Measurements from ENCODE around the gene BDKRB1. TPM values are rescaled to one million over a fixed set of nuclear protein-coding genes. Genes with fewer than 3 reads are reported as not detected.

Gene BDKRB1
- polyA plus RNA-seq, 2 of the 4 experiments (the other 2 are of a cell fraction), result 2.8 to 3.5 TPM

DNA sequence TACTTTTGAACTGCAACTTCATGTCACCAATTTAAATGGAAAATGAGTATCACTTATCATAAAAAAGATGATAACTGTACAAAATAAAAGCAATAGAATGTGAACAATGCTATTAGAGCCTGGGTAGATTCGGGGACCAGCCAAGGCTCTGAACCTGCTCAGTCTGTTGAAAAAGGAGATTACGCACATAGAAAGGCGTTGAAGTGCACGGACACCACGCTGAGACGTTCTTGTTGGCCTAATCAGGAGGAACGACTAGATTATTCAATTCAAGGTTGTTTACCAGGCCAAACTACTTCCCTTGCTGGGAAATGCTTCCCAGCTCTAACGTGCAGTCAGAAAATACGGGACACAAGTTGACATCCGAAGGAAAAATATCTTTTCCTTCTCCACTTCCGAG lies 23.5 kb upstream of the BDKRB1 start:
- DNase-seq (ENCODE audit: low read depth in 1 of 2, low spot score in 1 of 2) (no peak), FAIRE-seq (no peak), ATAC-seq (no peak)
- H3K4me1 ChIP-seq, result no peaks in the 10 kb centered on the region
- ChIA-PET POLR2A (no interaction called here), CTCF (interaction anchor here (1.4 to 3.0 kb wide), 2 partner anchors 43 to 131 kb away, joined by 3 to 9 read pairs; no protein-coding TSS in a partner anchor)
- no peak overlapping the region for H3K4me3 ChIP-seq
- TF ChIP-seq MAZ (IDR thresholded peaks at IDR 0.05; ENCODE audit: borderline replicate concordance, low read depth, low read length) (no peak), PHF8 (IDR thresholded peaks at IDR 0.05; ENCODE audit: borderline replicate concordance, low read depth) (no peak), CBX2 (IDR thresholded peaks at IDR 0.05; ENCODE audit: borderline replicate concordance, low read depth) (no peak), CHD2 (IDR thresholded peaks at IDR 0.05; ENCODE audit: low read length, partially characterized antibody) (no peak), HOXB13 (CRISPR knock-in tag; IDR thresholded peaks at IDR 0.05; ENCODE audit: low read depth) (no peak), ZC3H11A (IDR thresholded peaks at IDR 0.05) (no peak), ZSCAN20 (CRISPR knock-in tag; IDR thresholded peaks at IDR 0.05) (no peak), CEBPB (IDR thresholded peaks at IDR 0.05) (no peak), MAFK (IDR thresholded peaks at IDR 0.05; ENCODE audit: partially characterized antibody) (no peak), JUNB (IDR thresholded peaks at IDR 0.05) (no peak)
- TF ChIP-seq, protein P1, sequence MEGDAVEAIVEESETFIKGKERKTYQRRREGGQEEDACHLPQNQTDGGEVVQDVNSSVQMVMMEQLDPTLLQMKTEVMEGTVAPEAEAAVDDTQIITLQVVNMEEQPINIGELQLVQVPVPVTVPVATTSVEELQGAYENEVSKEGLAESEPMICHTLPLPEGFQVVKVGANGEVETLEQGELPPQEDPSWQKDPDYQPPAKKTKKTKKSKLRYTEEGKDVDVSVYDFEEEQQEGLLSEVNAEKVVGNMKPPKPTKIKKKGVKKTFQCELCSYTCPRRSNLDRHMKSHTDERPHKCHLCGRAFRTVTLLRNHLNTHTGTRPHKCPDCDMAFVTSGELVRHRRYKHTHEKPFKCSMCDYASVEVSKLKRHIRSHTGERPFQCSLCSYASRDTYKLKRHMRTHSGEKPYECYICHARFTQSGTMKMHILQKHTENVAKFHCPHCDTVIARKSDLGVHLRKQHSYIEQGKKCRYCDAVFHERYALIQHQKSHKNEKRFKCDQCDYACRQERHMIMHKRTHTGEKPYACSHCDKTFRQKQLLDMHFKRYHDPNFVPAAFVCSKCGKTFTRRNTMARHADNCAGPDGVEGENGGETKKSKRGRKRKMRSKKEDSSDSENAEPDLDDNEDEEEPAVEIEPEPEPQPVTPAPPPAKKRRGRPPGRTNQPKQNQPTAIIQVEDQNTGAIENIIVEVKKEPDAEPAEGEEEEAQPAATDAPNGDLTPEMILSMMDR (IDR thresholded peaks at IDR 0.05), result no peak
- TF ChIP-seq, protein P2, sequence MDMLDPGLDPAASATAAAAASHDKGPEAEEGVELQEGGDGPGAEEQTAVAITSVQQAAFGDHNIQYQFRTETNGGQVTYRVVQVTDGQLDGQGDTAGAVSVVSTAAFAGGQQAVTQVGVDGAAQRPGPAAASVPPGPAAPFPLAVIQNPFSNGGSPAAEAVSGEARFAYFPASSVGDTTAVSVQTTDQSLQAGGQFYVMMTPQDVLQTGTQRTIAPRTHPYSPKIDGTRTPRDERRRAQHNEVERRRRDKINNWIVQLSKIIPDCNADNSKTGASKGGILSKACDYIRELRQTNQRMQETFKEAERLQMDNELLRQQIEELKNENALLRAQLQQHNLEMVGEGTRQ (IDR thresholded peaks at IDR 0.05), result no peak
- TF ChIP-seq, protein P3, sequence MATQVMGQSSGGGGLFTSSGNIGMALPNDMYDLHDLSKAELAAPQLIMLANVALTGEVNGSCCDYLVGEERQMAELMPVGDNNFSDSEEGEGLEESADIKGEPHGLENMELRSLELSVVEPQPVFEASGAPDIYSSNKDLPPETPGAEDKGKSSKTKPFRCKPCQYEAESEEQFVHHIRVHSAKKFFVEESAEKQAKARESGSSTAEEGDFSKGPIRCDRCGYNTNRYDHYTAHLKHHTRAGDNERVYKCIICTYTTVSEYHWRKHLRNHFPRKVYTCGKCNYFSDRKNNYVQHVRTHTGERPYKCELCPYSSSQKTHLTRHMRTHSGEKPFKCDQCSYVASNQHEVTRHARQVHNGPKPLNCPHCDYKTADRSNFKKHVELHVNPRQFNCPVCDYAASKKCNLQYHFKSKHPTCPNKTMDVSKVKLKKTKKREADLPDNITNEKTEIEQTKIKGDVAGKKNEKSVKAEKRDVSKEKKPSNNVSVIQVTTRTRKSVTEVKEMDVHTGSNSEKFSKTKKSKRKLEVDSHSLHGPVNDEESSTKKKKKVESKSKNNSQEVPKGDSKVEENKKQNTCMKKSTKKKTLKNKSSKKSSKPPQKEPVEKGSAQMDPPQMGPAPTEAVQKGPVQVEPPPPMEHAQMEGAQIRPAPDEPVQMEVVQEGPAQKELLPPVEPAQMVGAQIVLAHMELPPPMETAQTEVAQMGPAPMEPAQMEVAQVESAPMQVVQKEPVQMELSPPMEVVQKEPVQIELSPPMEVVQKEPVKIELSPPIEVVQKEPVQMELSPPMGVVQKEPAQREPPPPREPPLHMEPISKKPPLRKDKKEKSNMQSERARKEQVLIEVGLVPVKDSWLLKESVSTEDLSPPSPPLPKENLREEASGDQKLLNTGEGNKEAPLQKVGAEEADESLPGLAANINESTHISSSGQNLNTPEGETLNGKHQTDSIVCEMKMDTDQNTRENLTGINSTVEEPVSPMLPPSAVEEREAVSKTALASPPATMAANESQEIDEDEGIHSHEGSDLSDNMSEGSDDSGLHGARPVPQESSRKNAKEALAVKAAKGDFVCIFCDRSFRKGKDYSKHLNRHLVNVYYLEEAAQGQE (IDR thresholded peaks at IDR 0.05), result no peak
- H3K27ac ChIP-seq, result no peak overlapping the region
- no peaks in the 10 kb centered on the region for H3K9me3 ChIP-seq
- 83% methylated on average over 11 of the region's 11 CpGs for WGBS (ENCODE audit: missing lambda C conversion rate)
- H3K4me2 ChIP-seq, result no peak overlapping the region

DNA sequence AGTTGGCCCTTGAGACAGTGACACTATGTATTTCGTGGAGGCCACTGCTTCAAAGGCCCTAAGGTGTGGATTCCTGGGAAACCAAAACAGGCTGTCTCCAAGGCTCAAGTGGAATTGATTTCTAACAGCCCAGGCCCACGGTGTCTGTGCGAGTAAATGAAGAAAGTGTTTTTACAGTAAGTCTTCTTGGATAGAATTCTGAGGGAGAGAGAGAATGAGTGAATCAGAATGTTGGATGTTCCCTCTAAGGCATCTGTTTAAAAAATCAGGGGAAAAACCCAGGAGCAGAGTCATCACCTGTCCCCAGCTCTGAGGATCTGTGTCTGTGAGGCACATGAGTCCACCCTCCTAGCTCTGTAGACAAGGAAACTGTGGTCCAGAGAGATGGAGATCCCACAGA lies 22.3 kb upstream of the BDKRB1 start:
- H3K27ac ChIP-seq, result peak overlapping the region in 1 of 2 experiments; percentile 53; a peak in 2 of 6 replicates
- no peaks in the 10 kb centered on the region for H3K9me3 ChIP-seq
- peaks cover 4% of the 10 kb centered on the region; the same call in 1 of the 3 replicates for H3K4me1 ChIP-seq
- no peak overlapping the region for H3K4me3 ChIP-seq
- POLR2A ChIA-PET, result no interaction called here
- TF ChIP-seq, protein P4, sequence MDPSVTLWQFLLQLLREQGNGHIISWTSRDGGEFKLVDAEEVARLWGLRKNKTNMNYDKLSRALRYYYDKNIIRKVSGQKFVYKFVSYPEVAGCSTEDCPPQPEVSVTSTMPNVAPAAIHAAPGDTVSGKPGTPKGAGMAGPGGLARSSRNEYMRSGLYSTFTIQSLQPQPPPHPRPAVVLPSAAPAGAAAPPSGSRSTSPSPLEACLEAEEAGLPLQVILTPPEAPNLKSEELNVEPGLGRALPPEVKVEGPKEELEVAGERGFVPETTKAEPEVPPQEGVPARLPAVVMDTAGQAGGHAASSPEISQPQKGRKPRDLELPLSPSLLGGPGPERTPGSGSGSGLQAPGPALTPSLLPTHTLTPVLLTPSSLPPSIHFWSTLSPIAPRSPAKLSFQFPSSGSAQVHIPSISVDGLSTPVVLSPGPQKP (IDR thresholded peaks at IDR 0.05; ENCODE audit: low read depth, low read length), result no peak
- DNase-seq (ENCODE audit: low read depth in 1 of 2, low spot score in 1 of 2) (no peak), FAIRE-seq (no peak), ATAC-seq (no peak)
- H3K4me2 ChIP-seq, result no peak overlapping the region
- CTCF ChIA-PET, result interaction anchor here (0.9 to 1.5 kb wide), 2 partner anchors 9 to 41 kb away, joined by 3 read pairs; no protein-coding TSS in a partner anchor
- whole genome bisulfite sequencing (ENCODE audit: missing lambda C conversion rate), result 65% methylated on average over 3 of the region's 3 CpGs

DNA sequence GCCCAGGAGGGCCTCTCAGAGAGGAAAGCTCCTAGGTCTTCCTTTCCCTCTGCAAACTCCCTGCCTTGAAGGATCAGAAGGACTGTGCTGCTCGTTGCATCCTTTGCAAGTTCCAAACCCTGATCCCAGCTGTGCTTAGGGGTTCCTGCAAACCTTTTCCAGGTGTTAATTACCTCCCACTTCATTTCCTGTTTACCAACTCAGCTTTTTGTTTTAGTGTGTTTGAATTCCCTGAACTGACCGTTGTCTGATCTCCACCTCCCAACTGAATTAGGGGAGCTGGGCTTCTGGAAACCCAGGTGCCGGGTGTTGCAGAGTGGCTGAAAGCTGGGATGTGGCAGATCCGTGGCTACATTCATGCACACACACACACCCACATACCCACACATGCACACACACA lies 20.6 kb upstream of the BDKRB1 start:
- no peak for TF ChIP-seq FOXS1 (CRISPR knock-in tag; IDR thresholded peaks at IDR 0.05)
- TF ChIP-seq SMC3 (IDR thresholded peaks at IDR 0.05), result no peak
- no peak for TF ChIP-seq HOXB13 (CRISPR knock-in tag; IDR thresholded peaks at IDR 0.05; ENCODE audit: low read depth)
- no peak for TF ChIP-seq MAZ (IDR thresholded peaks at IDR 0.05; ENCODE audit: borderline replicate concordance, low read depth, low read length)
- no peak for TF ChIP-seq POLR2A (IDR thresholded peaks at IDR 0.05; ENCODE audit: low read length)
- TF ChIP-seq ZC3H11A (IDR thresholded peaks at IDR 0.05), result no peak
- TF ChIP-seq, protein P5, sequence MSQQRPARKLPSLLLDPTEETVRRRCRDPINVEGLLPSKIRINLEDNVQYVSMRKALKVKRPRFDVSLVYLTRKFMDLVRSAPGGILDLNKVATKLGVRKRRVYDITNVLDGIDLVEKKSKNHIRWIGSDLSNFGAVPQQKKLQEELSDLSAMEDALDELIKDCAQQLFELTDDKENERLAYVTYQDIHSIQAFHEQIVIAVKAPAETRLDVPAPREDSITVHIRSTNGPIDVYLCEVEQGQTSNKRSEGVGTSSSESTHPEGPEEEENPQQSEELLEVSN (IDR thresholded peaks at IDR 0.05; ENCODE audit: borderline replicate concordance, low read depth), result no peak
- TF ChIP-seq HEYL (CRISPR knock-in tag; IDR thresholded peaks at IDR 0.05), result no peak
- no peak for TF ChIP-seq CHD4 (IDR thresholded peaks at IDR 0.05; ENCODE audit: borderline replicate concordance)
- TF ChIP-seq, protein P1 (IDR thresholded peaks at IDR 0.05), result no peak
- H3K9me3 ChIP-seq, result no peaks in the 10 kb centered on the region
- H3K4me2 ChIP-seq, result no peak overlapping the region
- FAIRE-seq, result no peak
- no peak for DNase-seq (ENCODE audit: low read depth in 1 of 2, low spot score in 1 of 2)
- peaks cover 17% of the 10 kb centered on the region for H3K4me1 ChIP-seq
- 68% methylated on average over 4 of the region's 4 CpGs for WGBS (ENCODE audit: missing lambda C conversion rate)
- ATAC-seq, result no peak
- no peak overlapping the region for H3K27ac ChIP-seq
- ChIA-PET POLR2A (no interaction called here), CTCF (interaction anchor here (1.1 to 1.4 kb wide), 2 partner anchors 11 to 135 kb away, joined by 4 read pairs; no protein-coding TSS in a partner anchor)
- no peak overlapping the region for H3K4me3 ChIP-seq
